Measurements from ENCODE around the gene FBXO38.

GRCh38 chr5:148385094-148385493, 1.3 kb downstream of the FBXO38 start:
- no peak for TF ChIP-seq CTCF (IDR thresholded peaks at IDR 0.05)
- no peak for TF ChIP-seq ZFX (IDR thresholded peaks at IDR 0.05; ENCODE audit: borderline replicate concordance)

Data from 22Rv1 (cell line).